ENCODE results near the gene ZC3H4. TPM values are rescaled to one million over a fixed set of nuclear protein-coding genes. Genes with fewer than 3 reads are reported as not detected.
A peak's percentile ranks its signal among the peaks of the same experiment; 100 is the strongest.

Gene ZC3H4
- total and polyA plus RNA-seq, 9 of the 15 experiments (the other 6 are each of a cell fraction or from before 2014, with no cell fraction given) = 2.2 to 75.6 (median 18.3) TPM

- H3K27me3 ChIP-seq (ENCODE audit: control insufficient read depth in 2 of 2, insufficient read depth in 2 of 2, low read length in 2 of 2) = no peaks in the 10 kb centered on the region
- no peak overlapping the region for H3K9ac ChIP-seq (ENCODE audit: insufficient read depth in 1 of 2, low read depth in 2 of 2, low read length in 2 of 2)
- peaks cover 2 to 6% of the 10 kb centered on the region in 2 experiments; a peak in 2 of 5 replicates for H3K4me1 ChIP-seq (replicated peaks in 1 of 2; ENCODE audit: control insufficient read depth in 2 of 2, insufficient read depth in 2 of 2, low read length in 2 of 2)
- H3K9me3 ChIP-seq (replicated peaks; ENCODE audit: control insufficient read depth, insufficient read depth, low read depth, low read length) = no peaks in the 10 kb centered on the region
- no peak overlapping the region for H3K4me3 ChIP-seq
- no peak for DNase-seq (ENCODE audit: extremely low read depth in 1 of 4, low spot score in 3 of 4)
- CTCF ChIA-PET (ENCODE audit: low intra/inter-chr PET ratio) = no interaction called here
- no TSS peak for BruUV-seq (replicated peaks)
- TF ChIP-seq YBX1 (IDR thresholded peaks at IDR 0.05) (no peak), MAFG (tag; conservative IDR thresholded peaks at IDR 0.05) (no peak), ZC3H11A (IDR thresholded peaks at IDR 0.05; ENCODE audit: low read depth, low read length) (no peak), RFX7 (CRISPR knock-in tag; IDR thresholded peaks at IDR 0.05) (no peak), ETS2 (tag; IDR thresholded peaks at IDR 0.05; ENCODE audit: borderline replicate concordance, poor library complexity, severe bottlenecking) (no peak), GTF2B (IDR thresholded peaks at IDR 0.05; ENCODE audit: extremely low read depth, insufficient read length) (no peak), ZNF717 (CRISPR knock-in tag; IDR thresholded peaks at IDR 0.05) (no peak), NFRKB (IDR thresholded peaks at IDR 0.05; ENCODE audit: low read depth) (no peak), TGIF2 (CRISPR knock-in tag; IDR thresholded peaks at IDR 0.05) (no peak), CCNT2 (IDR thresholded peaks at IDR 0.05; ENCODE audit: borderline replicate concordance, extremely low read depth, insufficient read length, low read depth, low read length) (no peak), CREM (IDR thresholded peaks at IDR 0.05; ENCODE audit: low read depth) (no peak)
- TF ChIP-seq, protein P1, sequence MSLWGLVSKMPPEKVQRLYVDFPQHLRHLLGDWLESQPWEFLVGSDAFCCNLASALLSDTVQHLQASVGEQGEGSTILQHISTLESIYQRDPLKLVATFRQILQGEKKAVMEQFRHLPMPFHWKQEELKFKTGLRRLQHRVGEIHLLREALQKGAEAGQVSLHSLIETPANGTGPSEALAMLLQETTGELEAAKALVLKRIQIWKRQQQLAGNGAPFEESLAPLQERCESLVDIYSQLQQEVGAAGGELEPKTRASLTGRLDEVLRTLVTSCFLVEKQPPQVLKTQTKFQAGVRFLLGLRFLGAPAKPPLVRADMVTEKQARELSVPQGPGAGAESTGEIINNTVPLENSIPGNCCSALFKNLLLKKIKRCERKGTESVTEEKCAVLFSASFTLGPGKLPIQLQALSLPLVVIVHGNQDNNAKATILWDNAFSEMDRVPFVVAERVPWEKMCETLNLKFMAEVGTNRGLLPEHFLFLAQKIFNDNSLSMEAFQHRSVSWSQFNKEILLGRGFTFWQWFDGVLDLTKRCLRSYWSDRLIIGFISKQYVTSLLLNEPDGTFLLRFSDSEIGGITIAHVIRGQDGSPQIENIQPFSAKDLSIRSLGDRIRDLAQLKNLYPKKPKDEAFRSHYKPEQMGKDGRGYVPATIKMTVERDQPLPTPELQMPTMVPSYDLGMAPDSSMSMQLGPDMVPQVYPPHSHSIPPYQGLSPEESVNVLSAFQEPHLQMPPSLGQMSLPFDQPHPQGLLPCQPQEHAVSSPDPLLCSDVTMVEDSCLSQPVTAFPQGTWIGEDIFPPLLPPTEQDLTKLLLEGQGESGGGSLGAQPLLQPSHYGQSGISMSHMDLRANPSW (CRISPR knock-in tag; IDR thresholded peaks at IDR 0.05) = no peak
- no peaks in the 10 kb centered on the region for H3K9me1 ChIP-seq (ENCODE audit: control insufficient read depth, insufficient read depth, low read length)
- in situ Hi-C loops (cut with MboI) (no loop called here), intact Hi-C loops (cut with micrococcal nuclease) (no loop called here)
- H3K4me2 ChIP-seq (ENCODE audit: insufficient read depth, low read length) = no peak overlapping the region
- H3K27ac ChIP-seq (ENCODE audit: extremely low read depth, low read depth, low read length) = no peak overlapping the region
- peak; percentile 25 for ATAC-seq
- H3K79me2 ChIP-seq (ENCODE audit: control insufficient read depth, insufficient read depth, low read length) = peaks cover 71% of the 10 kb centered on the region
- 78% methylated on average over 2 of the region's 2 CpGs for WGBS (ENCODE audit: insufficient coverage, low coverage, missing lambda C conversion rate)
- POLR2A ChIA-PET = interaction anchor here (0.8 to 10.8 kb wide), 4 partner anchors 11 to 79 kb away, joined by 3 to 109 read pairs (median 3); partner anchors contain the start of gene SAE1
- peaks cover 92% of the 10 kb centered on the region for H3K36me3 ChIP-seq (ENCODE audit: control insufficient read depth, insufficient read depth, low read length)
- H4K20me1 ChIP-seq (replicated peaks; ENCODE audit: control insufficient read depth, insufficient read depth, low read length) = peaks cover 3% of the 10 kb centered on the region
- FAIRE-seq = no peak
- H2AFZ ChIP-seq (ENCODE audit: low read depth, low read length) = no peak overlapping the region
Observed at GRCh38 chr19:47146920-47147319, 33.3 kb upstream of the ZC3H4 start.
